Neural crest cell (in vitro differentiated cells): ENCODE results near the gene CDH13. TPM values are rescaled to one million over a fixed set of nuclear protein-coding genes. Genes with fewer than 3 reads are reported as not detected.
A peak's percentile ranks its signal among the peaks of the same experiment; 100 is the strongest.

Source experiments
- DNase-seq: peaks from one replicate; pipeline ENCODE4 v3.0.0; 2021; ENCODE audit warnings: low read depth, mixed read lengths, low spot score
- H3K27ac Mint-ChIP-seq: one replicate; pipeline ENCODE4 v1.8.0; 2021; ENCODE audit warnings: mild to moderate bottlenecking, mixed read lengths; ENCODE audit not compliant: unreplicated experiment
- H3K27me3 Mint-ChIP-seq: 2 replicates; pipeline ENCODE4 v1.8.0; 2021; ENCODE audit warnings: low read depth, mild to moderate bottlenecking, mixed read lengths
- H3K36me3 Mint-ChIP-seq: 2 replicates; pipeline ENCODE4 v1.8.0; 2021; ENCODE audit warnings: low read depth, mild to moderate bottlenecking, mixed read lengths
- H3K4me1 Mint-ChIP-seq: 2 replicates; pipeline ENCODE4 v1.8.0; 2021; ENCODE audit warnings: mixed read lengths
- H3K4me3 Mint-ChIP-seq: one replicate; pipeline ENCODE4 v1.8.0; 2021; ENCODE audit warnings: mild to moderate bottlenecking, mixed read lengths
- H3K9me3 Mint-ChIP-seq: 2 replicates; pipeline ENCODE4 v1.8.0; 2021; ENCODE audit warnings: mixed read lengths
- CTCF ChIP-seq: fragments of 200-600 bp; sonication (generic); conservative IDR thresholded peaks from 2 replicates; pipeline ENCODE4 v1.5.0; 2021; ENCODE audit warnings: antibody characterized with exemption, mild to moderate bottlenecking
- total RNA-seq: library from RNA; stranded (reverse); gene quantifications from 2 replicates; pipeline ENCODE4 v1.2.1, GENCODE V29; 2021

Gene CDH13
- total RNA-seq, 1 donor from 2014 or later: 1.1 TPM

DNA sequence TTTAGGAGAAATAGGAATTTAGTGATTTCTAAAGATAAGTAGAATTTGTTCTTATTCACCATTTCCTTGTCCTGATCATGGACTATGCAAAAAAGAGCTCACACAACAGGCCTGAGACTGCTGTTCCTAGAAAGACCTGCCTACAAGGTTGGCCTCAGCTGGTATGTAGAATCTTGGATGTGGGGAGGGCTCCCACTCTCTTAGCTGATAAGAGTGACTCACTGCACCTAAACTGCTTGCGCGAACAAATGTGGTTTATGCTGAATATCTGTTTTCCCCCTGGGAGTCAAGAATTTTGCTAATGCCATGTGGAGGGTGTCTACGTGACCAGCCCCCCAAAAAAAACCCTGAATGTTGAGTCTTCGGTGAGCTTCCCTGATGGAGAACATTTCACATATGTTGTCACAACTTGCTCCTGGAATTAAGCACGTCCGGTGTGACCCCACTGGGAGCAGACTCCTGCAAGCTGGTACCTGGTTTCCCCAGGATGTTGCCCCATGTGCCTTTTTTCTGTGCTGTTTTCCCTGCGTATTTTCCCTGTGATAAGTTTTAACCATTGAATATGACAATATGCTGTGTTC is 1112.2 kb downstream of the CDH13 start:
- H3K4me3 Mint-ChIP-seq: no peak overlapping the region
- H3K4me1 Mint-ChIP-seq: peaks cover 20% of the 10 kb centered on the region
- TF ChIP-seq CTCF: no peak
- peaks cover 51% of the 10 kb centered on the region for H3K27me3 Mint-ChIP-seq
- peaks cover 2% of the 10 kb centered on the region for H3K36me3 Mint-ChIP-seq
- H3K27ac Mint-ChIP-seq: no peak overlapping the region
- H3K9me3 Mint-ChIP-seq: peaks cover 10% of the 10 kb centered on the region
- no peak for DNase-seq

DNA sequence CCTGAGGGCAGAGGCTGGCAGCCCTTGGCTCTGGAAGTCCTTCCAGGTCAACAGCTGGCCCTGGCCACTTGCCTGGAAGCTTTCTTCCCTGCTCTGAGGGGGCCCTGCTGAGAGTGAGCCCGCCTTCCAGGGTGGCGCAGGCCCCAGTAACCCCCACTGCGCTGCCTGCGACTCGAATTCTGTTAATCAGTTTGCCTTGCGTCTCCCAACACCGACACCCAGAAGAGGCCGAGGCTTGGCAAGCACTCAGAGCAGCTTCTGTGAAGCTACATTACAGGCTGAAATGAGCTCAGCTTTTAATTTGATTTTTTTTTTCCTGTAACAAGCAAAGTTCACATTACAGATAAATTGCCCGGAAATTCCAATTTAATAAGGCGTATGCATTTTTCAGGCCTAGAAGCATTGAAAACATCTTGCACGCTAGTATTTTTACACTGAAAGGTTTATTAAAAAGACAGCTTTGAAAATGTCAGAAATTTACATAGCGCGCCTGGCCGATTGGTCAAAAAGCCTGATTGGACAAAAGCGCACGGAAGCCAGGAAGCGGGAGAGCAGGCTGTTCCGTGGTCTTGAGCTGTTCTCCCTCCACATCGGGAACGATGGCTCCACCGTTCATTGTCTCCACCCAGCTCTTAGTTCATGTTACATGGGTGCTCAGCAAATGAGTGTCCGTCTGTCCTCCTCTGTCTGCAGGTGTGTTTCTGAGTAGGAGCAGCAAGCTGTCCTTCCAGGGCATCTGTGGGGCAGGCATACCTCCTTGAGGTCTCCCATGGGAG is 1115.5 kb downstream of the CDH13 start:
- no peaks in the 10 kb centered on the region for H3K36me3 Mint-ChIP-seq

GRCh38 chr16:83743241-83743640 is 1116.5 kb downstream of the CDH13 start:
- Mint-ChIP-seq H3K36me3 (no peaks in the 10 kb centered on the region), H3K27ac (no peak overlapping the region), H3K4me1 (peaks cover 51% of the 10 kb centered on the region), H3K9me3 (peaks cover 3% of the 10 kb centered on the region), H3K27me3 (peaks cover 72% of the 10 kb centered on the region), H3K4me3 (no peak overlapping the region)
- no peak for DNase-seq
- no peak for TF ChIP-seq CTCF

More for the DNA sequence above, 1115.5 kb downstream of the CDH13 start:
- no peak for TF ChIP-seq CTCF
- Mint-ChIP-seq H3K27me3 (peaks cover 68% of the 10 kb centered on the region), H3K9me3 (peaks cover 3% of the 10 kb centered on the region), H3K27ac (no peak overlapping the region), H3K4me3 (no peak overlapping the region), H3K4me1 (peaks cover 42% of the 10 kb centered on the region)
- no peak for DNase-seq

GRCh38 chr16:83743720-83744119 is 1117.0 kb downstream of the CDH13 start:
- TF ChIP-seq CTCF: no peak
- Mint-ChIP-seq H3K9me3 (peaks cover 6% of the 10 kb centered on the region), H3K27me3 (peaks cover 69% of the 10 kb centered on the region), H3K36me3 (peaks cover 2% of the 10 kb centered on the region), H3K27ac (peak overlapping the region; percentile 59), H3K4me3 (no peak overlapping the region), H3K4me1 (peaks cover 56% of the 10 kb centered on the region)
- no peak for DNase-seq

- Mint-ChIP-seq H3K4me1 (peaks cover 64% of the 10 kb centered on the region), H3K27ac (peak overlapping the region; percentile 94), H3K9me3 (peaks cover 13% of the 10 kb centered on the region), H3K4me3 (peak overlapping the region; percentile 36), H3K36me3 (peaks cover 5% of the 10 kb centered on the region), H3K27me3 (peaks cover 69% of the 10 kb centered on the region)
- TF ChIP-seq CTCF: no peak
- peak; percentile 43 for DNase-seq
Measured at GRCh38 chr16:83744441-83744981, 1117.7 kb downstream of the CDH13 start.
